HTERT RPE-1 (cell line): Measurements from ENCODE around the gene TLR3.

Source experiments
- in situ Hi-C: fragments of 300-500 bp; cut with MboI; formaldehyde crosslinking; loops from 4 replicates; pipeline ENCODE4 v1.14.3; 2020; ENCODE audit warnings: low sequenced_read_pairs

Gene TLR3

GRCh38 chr4:186104890-186105646 lies 36.1 kb downstream of the TLR3 start:
- in situ Hi-C loops, result no loop called here

- in situ Hi-C loops, result no loop called here
These were observed 36.8 kb downstream of the TLR3 start for GRCh38 chr4:186105647-186106321.

GRCh38 chr4:186107947-186108346 lies 39.0 kb downstream of the TLR3 start:
- in situ Hi-C loops, result no loop called here

- in situ Hi-C loops, result no loop called here
These were observed 39.4 kb downstream of the TLR3 start for GRCh38 chr4:186108391-186108790.

- in situ Hi-C loops, result no loop called here
These were observed 40.3 kb downstream of the TLR3 start for GRCh38 chr4:186109245-186109644.

GRCh38 chr4:186116697-186117096 lies 47.7 kb downstream of the TLR3 start:
- in situ Hi-C loops, result no loop called here

- in situ Hi-C loops, result no loop called here
These were observed 49.6 kb downstream of the TLR3 start for GRCh38 chr4:186118582-186118981.

- in situ Hi-C loops, result no loop called here
These were observed 52.1 kb downstream of the TLR3 start for GRCh38 chr4:186121057-186121456.

- in situ Hi-C loops, result no loop called here
These were observed 59.9 kb downstream of the TLR3 start for GRCh38 chr4:186128842-186129241.

- in situ Hi-C loops, result no loop called here
These were observed 63.0 kb downstream of the TLR3 start for GRCh38 chr4:186131935-186132334.

GRCh38 chr4:186132577-186133242 lies 63.8 kb downstream of the TLR3 start:
- in situ Hi-C loops, result no loop called here

GRCh38 chr4:186134257-186134656 lies 65.3 kb downstream of the TLR3 start:
- in situ Hi-C loops, result no loop called here

- in situ Hi-C loops, result no loop called here
These were observed 65.9 kb downstream of the TLR3 start for GRCh38 chr4:186134861-186135260.

- in situ Hi-C loops, result no loop called here
These were observed 68.3 kb downstream of the TLR3 start for GRCh38 chr4:186137196-186137794.
